GM10266 (cell line): Measurements from ENCODE around the gene SMC1B.
"Not testable (repeated sequence)": the region's sequence is repeated elsewhere in the genome, so short reads cannot be mapped to it uniquely, and the experiment has no call there.

Source experiments
- DNase-seq: peaks from one replicate; pipeline ENCODE4 v3.0.0; 2012; ENCODE audit errors: extremely low spot score
- TF ChIP-seq, protein P1 (sequence below): IDR thresholded peaks from 2 replicates; pipeline ENCODE4 v1.5.1; 2012; ENCODE audit warnings: mild to moderate bottlenecking, low read depth; ENCODE audit not compliant: control insufficient read depth, insufficient read depth; ENCODE audit errors: missing control alignments

SMC1B gene

GRCh38 chr22:45389546-45389945 lies 23.9 kb downstream of the SMC1B start:
- no peak for DNase-seq
- TF ChIP-seq, protein P1, sequence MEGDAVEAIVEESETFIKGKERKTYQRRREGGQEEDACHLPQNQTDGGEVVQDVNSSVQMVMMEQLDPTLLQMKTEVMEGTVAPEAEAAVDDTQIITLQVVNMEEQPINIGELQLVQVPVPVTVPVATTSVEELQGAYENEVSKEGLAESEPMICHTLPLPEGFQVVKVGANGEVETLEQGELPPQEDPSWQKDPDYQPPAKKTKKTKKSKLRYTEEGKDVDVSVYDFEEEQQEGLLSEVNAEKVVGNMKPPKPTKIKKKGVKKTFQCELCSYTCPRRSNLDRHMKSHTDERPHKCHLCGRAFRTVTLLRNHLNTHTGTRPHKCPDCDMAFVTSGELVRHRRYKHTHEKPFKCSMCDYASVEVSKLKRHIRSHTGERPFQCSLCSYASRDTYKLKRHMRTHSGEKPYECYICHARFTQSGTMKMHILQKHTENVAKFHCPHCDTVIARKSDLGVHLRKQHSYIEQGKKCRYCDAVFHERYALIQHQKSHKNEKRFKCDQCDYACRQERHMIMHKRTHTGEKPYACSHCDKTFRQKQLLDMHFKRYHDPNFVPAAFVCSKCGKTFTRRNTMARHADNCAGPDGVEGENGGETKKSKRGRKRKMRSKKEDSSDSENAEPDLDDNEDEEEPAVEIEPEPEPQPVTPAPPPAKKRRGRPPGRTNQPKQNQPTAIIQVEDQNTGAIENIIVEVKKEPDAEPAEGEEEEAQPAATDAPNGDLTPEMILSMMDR: no peak

DNA sequence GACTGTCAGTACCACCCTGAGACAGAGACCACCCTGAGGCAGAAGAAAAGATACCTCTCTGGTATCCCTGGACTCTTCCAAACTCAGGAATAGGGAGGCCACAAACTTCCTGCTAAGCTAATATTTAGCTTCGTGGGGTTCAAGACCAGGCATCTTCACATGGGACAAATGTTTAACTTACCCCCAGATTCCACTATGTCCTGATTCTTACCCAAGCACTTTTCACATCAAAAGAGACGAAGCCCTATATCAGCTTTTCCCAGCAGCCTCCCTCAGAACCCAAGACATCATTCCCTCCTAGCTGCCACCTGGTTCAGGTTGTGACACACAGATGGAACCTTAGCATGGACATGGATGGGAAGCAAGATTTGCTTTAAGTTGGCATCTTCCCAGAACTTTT lies 32.1 kb downstream of the SMC1B start:
- no peak for DNase-seq
- TF ChIP-seq, protein P1: no peak

GRCh38 chr22:45376703-45377102 lies 36.7 kb downstream of the SMC1B start:
- TF ChIP-seq, protein P1: no peak
- no peak for DNase-seq

DNA sequence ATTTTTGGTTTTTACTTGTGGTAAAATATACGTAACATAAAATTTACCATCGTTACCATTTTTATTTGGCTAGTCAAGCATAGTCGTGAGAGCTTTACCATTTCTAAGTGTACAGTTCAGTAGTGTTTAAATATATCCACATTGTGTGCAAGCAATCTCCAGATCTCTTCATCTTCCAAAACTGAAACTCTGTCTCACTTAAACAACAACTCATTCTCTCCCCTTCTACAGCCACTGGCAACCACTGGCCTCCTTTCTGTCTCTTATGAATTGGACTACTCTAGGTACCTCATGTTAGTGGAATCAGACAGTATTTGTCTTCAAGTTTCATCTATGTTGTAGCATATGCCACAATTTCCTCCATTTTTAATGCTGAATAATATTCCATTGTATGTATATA lies 37.4 kb downstream of the SMC1B start:
- TF ChIP-seq, protein P1: no peak
- DNase-seq: peak; percentile 7

DNA sequence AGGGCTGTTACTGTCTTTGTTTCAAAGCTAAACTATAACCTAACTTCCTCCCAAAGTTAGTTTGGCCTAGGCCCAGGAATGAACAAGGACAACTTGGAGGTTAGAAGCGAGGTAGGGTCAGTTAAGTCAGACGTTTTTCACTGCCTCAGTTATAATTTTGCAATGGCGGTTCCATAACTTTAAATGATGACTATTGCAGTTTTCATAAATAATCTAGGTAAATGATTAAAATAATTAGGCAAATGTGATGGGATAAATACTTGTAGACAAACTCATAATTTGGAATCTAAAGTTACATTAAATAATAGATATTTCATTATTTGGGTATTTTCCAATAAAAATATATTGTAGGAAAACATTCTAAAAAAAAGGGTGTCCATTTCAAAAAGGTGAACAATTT lies 39.8 kb downstream of the SMC1B start:
- not testable (repeated sequence) for DNase-seq

DNA sequence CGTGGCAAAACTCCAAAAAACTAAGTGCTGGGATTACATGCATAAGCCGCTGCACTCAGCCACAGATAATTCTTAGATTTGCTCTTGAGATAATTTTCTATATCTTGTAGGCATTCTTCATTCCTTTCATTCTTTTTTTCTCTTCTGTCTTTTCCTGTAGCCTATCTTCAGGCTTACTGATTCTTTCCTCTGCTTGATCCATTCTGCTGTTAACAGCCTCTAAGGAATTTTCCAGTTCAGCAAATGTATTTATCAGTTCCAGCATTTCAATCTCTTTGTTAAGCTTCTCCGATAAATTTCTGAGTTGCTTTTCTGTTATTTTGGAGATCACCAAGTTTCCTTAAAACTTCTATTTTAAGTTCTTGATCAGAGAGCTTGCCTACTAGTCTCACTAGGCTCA lies 46.7 kb downstream of the SMC1B start:
- DNase-seq: no peak
- TF ChIP-seq, protein P1: no peak

DNA sequence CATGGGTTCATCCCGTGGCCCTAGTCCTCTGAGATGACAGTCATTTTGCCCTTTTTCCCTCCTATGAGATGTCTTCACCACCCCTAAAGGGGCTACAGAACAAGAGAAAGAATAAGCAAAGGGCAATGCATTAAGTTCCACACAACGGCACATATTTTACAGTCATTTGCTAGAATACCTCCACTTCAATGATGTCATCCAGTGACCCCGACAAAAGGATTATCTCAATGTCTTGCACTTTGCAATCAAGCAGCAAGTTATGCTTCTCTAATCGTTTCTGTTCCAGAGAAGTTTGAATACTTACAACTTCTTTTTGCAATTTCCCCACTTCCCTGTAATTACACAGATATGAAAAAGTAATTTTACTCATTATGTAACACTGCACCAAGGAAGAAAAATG lies 53.8 kb downstream of the SMC1B start:
- TF ChIP-seq, protein P1: no peak
- DNase-seq: no peak

GRCh38 chr22:45358127-45358526 lies 55.3 kb downstream of the SMC1B start:
- no peak for DNase-seq
- TF ChIP-seq, protein P1: no peak
